Right kidney (tissue), 1 donor: ENCODE data around the gene TGM5.
"Not testable (repeated sequence)": the region's sequence is repeated elsewhere in the genome, so short reads cannot be mapped to it uniquely, and the experiment has no call there.

Experiments used
- DNase-seq: peaks from one replicate; pipeline ENCODE4 v3.0.0-alpha.2; 2016

Gene TGM5

DNA sequence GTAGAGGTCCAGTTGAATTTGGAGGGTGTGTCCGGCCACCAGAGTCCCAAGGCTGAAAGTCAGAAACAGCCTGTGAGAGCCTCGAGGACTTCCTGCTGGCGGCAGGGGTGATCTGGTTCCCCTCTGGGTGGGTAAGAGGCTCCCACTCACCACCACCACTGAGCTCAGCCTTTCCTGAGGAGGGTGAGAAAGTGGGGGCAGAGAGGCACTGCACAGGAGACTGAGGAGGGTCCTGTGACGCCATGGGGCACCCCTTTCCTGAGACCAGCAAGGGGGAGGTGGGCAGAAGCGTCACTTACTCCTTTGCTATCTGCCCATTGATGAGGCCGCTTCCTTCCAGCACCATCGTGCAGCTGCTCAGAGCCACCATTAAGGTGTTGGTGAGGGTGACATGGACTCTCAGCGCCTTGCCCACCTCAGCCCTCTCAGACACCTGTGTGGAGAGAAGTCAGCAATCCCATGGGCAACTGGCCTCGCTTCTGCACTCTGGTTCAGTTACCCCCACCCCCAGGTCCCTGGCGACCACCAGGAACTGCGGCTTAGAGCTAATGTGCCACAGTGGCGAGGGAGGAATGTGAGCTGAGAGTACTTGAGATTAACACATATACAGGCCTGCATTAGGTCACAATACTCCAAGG, 10.0 kb upstream of the TGM5 start:
- DNase-seq: no peak

DNA sequence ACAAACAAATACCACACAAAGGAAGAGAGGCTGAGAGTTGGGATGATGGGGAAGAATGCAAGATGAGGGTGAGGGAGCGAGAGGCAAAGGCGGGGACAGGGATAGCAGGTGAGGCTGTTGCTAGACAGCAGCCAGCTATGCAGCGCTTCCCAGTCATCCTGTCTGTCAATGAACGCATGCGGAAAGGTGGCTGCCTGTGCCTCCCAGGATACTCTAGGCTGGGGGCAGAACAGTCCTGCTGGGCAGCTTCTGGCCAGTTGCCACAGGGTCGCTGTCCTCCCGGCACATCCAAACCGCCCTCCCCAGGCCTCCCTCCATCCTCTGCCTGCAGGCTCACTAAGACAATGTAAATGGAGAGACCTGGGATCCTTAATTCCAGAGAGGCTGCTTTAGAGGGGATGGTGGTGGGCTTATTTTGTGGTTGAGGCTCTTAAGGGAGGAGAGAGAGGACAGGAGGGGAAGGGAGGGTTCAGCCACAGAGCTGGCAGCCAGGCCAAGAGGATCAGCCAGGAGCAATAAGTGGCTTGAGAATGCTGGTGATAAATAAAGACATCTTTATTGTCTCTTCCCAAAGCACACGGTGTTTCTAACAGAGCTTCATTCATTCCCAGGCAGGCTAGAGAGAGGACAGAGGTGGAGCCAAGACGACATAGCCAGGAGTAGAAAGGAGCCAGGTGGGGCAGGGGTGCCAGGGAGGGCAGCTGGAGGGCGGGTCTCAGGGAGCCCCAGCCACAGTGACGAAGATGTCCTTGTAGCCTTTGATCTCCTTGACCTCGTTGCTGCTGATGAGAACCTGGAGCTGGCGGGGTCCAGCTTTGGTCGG, 9.2 kb upstream of the TGM5 start:
- DNase-seq: no peak

DNA sequence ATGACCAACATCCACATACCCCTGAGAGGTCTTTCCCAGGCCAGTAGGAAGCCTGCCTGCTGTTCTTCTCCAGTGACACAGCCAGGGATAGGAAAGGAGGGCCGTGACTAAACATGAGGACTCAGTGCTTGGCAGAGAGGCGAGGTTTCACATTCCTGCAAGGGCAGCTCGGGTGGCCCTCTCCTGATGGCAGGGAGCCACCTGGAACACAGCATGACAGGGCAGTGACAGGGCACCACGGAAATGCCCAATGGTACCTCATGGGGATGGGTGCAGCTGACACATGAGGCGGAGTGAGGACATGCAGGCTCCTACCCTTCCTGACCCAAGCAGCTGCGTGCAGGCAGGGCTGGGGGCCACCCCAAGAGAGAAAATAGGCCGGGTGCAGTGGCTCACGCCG, 7.4 kb upstream of the TGM5 start:
- DNase-seq: no peak

DNA sequence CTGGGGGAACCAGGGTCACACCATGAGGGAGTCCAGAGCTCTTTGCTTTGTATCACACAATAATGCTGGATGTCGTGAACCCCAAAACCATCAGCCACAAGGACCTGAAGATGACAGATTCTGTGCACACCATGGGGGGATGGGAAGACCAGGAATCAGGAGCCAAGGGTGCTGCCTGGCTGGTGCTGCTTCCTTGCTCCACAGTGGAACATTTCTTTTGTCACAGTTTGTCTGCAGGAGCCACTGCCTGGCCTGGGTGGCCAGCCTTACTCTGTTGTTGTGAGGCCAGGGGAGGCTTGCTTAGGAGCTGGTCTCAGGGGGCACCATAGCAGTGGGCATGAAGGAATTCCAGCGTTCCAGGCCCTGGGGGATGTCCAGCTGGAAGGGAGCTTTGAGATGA, 6.5 kb upstream of the TGM5 start:
- DNase-seq: no peak

DNA sequence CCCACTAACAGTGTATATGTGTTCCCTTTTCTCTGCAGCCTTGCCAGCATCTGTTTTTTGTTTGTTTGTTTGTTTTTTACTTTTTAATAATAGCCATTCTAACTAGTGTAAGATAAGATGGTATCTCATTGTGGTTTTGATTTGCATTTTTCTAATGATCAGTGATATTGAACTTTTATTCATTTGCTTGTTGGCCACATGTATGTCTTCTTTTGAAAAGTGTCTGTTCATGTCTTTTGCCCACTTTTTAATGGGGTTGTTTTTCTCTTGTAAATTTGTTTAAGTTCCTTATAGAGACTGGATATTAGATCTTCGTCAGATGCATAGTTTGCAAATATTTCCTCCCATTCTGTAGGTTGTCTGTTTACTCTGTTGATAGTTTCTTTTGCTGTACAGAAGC, 5.2 kb upstream of the TGM5 start:
- not testable (repeated sequence) for DNase-seq

DNA sequence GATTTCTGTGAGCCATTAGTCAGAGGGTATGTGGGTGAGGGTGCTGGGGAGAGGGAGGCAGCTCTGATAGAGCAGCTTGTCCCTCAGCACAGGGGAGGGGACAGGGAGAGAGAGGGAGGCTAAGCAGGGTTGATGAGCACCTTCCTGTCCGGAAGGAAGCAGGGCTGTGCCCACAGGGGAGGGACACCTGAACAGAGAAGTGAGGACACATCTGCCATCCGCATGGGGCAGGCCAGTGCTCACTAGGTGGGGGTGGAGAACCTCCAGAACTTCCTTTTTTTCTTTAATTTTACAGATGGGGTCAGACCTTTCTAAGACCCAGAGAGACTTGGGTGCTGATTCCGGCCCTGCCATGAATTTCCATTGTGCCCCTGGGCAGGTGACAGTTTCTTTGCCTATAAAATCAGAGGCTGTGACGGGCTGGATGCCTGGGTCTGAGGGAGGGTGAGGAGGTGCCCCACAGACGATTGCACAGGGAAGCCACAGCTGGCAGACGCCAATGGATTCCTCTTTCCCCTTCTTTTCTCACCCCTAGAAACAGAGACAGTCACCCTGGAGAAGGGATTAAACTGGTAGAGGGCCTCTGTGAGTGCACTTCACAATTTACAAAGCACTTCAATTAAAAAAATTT, 4.1 kb upstream of the TGM5 start:
- DNase-seq: no peak

DNA sequence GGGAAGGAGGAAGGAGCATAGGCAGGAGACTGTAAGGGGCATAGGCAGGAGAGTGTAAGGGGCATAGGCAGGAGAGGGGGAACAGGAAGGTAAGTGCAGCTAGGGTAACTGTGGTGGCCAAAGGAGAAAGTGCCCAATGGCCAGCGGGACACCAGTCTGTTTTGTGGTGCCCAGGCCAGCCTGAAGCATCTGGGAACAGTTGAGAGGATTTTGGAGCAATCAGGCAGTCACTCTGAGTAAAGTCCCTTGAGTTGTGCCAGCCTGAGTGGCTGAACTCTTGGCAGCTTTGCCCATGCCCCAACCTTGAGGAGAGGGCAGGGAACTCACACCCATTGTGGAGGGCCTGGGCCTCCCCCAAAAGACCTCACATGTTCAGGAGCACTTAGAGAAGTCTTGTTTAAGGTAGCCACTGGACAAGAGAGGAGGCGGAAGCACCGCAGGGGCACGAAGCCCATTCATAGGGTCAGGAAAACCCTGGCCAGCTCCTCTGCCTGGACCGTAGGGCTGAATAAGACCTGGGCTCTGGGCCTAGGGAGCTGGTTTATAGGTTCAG, 3.5 kb upstream of the TGM5 start:
- no peak for DNase-seq

DNA sequence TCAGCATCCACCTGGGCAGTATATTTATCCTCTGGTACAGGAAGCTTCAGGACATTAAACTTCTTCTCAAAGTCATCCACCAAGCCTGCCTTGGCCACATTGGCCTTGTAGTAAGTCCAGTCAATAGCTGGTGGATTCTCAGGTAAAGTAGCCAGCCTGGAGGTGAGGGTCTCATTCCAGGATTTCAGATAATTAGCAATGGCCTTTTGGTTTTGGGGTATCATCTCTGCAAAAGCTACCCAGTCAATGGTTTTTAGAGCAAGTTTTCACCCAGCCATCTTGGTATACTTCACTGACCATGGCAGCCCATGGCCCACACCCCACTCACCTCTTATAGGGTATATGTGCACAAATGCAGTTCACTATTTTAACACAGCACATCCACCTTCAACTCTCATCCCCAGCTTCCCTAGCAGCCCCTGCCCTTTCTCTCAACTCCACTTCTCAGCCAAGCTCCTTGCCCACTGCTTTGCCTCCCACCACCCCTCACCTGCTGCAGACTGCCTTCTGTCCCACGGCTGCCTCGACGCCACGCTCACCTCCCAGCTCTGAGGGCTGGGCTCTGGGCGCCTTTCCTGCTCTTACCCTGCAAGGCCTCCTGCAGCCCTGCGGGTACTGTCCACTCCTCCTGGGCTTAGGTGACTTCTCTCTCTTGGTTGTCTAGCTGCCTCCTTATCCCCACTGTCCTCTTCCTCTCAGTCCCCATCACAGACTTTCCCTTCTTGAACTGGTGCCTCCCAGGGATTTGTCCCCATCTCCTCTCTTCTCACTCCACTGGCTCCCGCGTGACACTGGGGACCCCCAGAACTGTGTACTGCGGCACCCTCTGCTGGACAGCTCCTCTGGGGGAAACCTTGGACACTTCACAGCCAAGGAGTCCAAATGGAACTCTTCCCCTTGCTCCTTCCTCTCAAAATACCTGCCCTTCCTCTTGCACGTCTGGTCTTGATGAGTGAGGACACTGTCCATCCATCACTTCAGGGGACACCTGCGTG, 1.7 kb upstream of the TGM5 start:
- DNase-seq: no peak

DNA sequence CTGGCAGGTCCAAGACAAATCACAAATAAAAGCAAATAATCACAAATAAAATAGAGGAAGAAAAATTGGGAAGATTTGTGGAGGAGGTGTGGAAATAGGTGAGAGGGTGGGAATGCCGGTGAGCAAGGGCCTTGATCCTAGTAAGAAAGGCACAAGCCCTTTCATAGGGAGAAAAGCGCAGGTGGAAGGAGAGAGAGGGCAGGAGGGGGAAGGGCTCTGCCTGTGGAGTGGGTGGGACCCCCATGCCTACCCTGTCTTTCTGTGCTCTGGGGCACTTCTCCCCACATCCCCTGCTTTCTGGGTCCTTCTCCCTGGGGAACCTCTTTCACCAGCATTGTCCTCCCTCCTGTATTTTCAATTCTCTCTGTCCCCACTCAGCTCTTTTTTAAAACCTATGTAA, 711 bp upstream of the TGM5 start:
- DNase-seq: no peak

DNA sequence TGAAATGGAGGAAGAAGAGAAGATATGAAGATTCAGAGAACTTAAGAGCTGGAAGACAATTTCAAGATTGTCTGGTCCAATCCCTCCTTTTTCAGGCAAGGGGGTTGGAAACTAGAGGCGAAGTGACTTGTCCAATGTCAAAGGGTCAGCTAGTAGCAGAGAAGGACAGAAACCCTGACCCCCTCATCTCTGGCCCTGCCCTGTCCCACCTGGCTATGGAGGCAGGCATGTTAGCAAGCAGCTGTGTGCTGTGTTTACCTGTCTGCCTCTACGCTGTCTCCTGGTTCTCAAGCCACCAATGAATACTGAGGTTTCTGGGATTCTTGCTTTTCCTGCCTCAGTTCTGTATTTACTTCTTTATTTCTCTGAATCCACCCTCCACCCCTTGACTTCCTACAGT, 342 bp downstream of the TGM5 start:
- DNase-seq: no peak

DNA sequence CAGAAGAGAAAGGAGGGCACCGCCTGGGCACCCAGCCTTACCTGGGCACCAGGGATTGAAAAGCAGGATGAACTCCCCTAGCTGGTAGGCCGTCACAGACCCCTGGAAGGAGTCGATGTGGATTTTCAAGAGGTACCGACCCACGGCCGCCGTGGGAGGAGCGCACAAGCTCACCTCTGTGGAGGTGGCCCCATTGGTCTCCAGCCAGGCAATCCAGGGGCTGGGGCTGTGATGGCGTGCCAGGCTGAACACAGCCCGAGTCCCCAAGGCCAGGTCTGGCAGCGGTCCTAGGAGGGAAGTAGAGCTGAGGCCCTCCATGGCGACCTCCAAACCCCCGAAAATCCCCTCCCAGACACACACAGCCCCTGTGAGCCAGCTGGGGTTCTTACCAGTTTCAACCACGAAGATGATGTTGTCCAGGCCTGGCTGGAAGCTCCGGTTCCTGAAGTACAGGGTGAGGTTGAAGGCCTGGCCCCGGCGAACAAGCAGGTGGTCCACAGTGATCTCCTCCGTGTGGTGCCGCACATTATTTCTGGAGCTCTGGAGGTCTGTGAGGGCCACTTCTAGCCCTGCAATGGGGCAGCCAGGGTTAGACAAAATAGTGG, 6.6 kb downstream of the TGM5 start:
- DNase-seq: no peak

DNA sequence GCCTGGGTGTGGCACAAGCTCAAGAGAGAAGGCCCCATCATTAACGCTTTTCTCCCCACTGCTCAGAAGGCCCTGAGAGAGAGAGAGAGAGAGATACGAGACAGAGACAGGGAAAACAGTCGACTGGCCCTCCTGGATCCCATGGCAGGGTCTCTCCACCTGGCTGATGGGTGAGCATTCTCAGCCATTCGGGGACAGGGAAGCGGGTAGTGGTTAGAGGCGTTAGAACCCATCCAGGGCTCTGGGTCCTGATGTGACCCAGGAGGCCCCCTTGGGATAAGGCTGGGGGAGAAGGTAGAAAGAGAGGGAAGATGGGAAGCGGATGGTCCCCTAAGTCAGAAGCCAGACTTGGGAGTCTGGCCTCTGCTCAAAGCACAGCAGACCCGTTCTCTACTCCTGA, 7.9 kb downstream of the TGM5 start:
- no peak for DNase-seq

DNA sequence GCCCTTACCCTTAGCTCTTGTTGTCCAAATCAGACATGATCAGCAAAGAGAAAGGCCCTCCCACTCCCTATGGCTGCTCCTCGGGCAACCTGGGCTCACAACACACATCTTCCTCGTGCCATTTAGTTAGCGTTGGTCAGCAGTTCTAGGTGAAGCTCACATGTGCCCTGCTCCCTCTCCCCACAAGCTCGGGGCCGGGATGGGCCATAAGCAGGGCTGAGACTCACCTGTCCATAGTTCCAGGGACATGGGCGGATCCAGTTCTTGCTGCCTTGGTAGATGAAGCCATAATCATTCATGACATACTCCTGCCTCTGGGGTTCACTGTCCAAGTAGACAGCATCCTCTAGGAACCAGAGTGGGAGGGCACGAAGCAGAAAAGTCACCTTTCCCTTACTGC, 10.4 kb downstream of the TGM5 start:
- DNase-seq: no peak

DNA sequence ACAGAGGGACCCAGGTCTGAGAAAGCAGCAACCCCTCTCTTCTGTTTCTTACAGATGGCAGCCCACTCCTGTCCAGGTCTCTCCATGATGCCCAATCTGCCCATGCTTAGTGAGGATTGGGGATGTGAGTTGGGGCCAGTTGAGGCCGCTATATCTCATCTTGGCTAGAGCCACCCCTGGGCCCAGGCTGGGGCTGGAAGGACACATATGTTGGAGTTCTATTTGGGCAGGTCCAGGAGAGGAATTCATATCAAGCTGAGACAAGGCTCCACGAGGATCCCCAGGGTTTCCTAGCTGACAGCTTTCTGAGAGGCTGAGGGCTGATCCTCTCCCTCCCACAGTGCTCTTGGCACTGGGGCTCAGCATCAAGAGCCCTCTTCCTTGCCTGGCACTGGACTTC, 11.4 kb downstream of the TGM5 start:
- DNase-seq: no peak

DNA sequence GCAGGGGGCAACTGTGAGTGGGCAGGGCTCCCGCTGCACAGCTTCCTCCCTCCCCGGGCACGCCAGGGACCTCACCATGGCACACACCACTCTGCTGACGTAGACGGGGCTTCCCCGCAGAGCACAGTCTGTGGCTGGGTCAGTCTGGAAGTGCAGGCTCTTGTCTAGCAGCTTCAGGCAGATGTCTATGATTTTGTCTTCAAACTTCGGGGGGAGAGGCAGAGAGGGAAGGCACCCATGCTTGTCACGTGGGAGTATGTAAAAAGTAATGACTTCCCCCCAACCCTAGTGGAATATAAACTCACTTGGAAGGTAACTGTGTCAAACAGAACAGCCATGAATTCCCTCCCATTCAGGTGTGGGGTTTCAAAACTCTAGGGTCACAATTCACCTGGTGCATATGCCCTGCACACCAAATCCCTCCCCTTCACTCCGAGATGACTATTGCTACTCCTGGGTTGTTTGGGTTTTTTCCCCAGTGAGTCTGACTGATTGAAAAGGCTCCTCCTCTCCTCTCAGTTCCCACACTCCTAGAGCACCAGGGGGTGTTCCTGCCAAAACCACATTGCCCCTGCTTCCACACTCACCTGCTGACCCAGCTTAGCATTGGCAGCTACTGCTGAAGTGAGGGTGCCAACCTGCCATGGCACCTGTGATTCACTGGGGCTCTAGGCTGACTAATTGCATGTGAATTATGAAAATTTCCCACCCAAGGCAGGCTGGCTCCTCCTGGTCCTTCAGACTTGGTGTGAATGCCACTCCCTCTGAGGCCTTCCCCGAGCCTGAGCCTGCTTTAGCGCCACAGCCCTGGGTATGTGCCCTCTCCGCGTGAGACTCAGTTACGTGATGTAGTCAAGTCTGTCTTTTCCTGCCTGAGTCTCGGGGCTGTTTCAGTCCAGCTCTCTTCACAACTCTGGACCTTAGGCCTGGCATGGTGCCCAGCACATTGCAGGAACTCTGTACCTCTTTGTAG, 13.0 kb downstream of the TGM5 start:
- no peak for DNase-seq

DNA sequence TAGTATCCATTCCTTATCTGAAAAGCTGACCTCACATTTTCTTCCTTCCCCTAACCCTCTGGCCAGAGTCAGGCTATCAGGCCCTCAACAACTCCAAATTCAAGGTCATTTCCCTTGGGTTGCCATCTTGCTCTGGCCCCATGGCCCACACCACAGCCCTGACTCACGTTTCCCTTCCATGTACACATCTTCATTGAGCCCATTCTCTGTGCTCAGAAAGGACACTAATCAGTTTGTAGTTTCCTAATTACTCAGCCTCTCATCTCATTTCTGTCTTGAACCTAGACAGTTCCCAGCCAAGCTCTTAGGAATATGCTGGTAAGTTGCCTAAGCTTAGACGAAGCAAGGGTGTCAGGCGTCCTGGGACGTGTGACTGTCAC, 14.9 kb downstream of the TGM5 start:
- DNase-seq: no peak

DNA sequence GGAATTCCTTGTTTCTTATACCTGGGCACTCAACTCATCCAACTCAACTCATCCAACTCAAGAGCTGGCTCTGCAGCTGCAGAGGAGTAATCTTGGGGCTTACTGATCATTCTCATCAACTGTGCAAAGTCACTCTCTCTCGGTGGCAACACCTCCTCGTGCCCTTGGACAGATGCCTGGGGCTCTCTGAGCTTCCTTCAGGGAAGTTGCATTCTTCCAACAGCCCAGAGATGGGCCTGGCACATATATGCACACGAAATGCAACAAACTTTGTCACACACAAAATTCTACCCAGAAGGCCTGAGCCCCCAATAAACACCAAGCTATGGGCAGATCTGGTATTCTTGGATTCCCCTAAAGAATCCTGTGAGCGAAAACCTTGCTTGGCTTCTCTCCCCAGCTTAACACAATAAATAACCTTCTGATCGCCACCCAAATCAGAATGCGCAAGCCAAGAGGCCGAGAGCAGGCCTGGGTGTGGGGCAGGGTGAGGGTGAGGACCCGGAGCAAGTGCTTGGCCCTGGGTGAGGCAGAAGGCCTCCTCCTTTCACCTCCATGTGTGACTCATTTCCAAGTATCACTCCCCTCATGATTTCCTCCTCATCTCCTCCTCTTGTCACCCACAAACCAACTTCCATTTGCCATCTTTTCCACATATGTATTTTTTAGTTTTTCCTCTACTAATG, 15.4 kb downstream of the TGM5 start:
- DNase-seq: no peak

DNA sequence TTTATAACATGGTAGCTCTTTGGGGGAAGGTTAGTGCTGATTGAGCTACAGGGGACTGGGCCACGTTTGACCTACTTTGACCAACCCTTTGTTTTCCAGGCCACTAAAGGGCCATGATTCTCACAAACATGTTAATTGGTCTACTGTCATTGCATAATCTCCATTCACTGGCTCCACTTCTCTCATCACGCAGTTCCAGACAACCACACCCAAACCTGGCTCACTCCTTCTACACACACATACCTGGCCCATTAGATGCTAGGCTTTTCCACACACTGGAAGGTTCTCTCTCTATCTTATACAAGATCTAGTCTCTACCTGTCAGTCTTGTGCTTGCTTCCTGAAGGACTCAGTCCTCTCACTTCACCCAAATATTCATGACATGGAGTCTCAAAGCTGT, 15.9 kb downstream of the TGM5 start:
- DNase-seq: no peak

DNA sequence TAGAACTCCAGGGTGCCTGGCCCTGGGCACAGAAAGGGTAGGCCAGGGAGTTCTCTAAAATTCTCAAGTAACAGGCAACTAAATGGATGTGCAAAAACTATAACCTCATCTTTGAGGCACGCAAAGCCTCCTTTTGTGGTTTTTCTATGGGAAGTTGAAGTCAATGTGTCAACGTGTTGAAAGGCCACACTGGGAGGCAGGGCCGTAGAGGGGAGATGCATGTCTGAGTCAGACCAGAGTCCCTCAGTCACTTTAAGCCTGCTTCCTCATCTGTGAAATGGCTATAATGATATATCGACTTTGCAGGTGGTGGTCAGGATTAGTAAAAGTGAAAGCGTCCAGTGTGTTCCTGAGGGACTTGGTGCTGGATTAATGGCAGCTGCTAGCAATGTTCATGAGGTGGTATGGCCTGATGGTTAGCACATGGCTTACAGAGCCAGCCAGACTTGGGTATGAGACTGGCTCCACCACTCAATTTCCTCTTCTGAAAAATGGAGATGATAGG, 17.0 kb downstream of the TGM5 start:
- no peak for DNase-seq

DNA sequence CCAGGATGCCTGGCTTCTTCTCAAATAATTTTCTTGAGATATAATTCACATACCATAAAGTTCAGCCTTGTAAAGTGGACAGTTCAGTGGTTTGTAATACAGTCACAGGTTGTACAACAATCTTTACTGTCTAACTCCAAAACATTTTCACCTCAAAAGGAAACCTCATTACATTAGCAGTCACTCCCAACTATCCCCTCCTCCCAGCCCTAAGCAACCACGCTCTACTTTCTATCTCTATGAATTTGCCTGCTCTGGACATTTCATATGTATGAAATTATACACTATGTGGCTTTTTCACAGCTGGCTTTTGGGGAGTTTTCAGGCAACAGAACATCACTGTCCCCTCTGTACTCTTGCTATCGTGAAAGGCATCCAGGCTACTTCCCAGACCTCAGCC, 17.5 kb downstream of the TGM5 start:
- no peak for DNase-seq
